ENCODE results near the gene PRRX2. TPM values are rescaled to one million over a fixed set of nuclear protein-coding genes. Genes with fewer than 3 reads are reported as not detected.

Gene PRRX2
- total RNA-seq, 4 donors from 2014 or later, result 9.6 to 32.1 (median 14.9) TPM

GRCh38 chr9:129765764-129766317 lies 100.4 kb downstream of the PRRX2 start:
- no peak overlapping the region for H3K27ac ChIP-seq
- TF ChIP-seq EP300 (IDR thresholded peaks at IDR 0.05) (no peak), POLR2A (IDR thresholded peaks at IDR 0.05) (no peak)
- TF ChIP-seq, protein P1, sequence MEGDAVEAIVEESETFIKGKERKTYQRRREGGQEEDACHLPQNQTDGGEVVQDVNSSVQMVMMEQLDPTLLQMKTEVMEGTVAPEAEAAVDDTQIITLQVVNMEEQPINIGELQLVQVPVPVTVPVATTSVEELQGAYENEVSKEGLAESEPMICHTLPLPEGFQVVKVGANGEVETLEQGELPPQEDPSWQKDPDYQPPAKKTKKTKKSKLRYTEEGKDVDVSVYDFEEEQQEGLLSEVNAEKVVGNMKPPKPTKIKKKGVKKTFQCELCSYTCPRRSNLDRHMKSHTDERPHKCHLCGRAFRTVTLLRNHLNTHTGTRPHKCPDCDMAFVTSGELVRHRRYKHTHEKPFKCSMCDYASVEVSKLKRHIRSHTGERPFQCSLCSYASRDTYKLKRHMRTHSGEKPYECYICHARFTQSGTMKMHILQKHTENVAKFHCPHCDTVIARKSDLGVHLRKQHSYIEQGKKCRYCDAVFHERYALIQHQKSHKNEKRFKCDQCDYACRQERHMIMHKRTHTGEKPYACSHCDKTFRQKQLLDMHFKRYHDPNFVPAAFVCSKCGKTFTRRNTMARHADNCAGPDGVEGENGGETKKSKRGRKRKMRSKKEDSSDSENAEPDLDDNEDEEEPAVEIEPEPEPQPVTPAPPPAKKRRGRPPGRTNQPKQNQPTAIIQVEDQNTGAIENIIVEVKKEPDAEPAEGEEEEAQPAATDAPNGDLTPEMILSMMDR (IDR thresholded peaks at IDR 0.05), result no peak
- no peak for DNase-seq (ENCODE audit: low spot score in 2 of 2)
- H3K27me3 ChIP-seq, result no peaks in the 10 kb centered on the region
- H3K4me3 ChIP-seq, result no peak overlapping the region
- H3K9me3 ChIP-seq, result no peaks in the 10 kb centered on the region
- peaks cover 0 to 31% (median 7%) of the 10 kb centered on the region in 4 donors for H3K4me1 ChIP-seq
- no peaks in the 10 kb centered on the region for H3K36me3 ChIP-seq
- WGBS, 2 donors, result 91 to 93% methylated on average over 4 of the region's 4 CpGs

- H3K9me3 ChIP-seq, result no peaks in the 10 kb centered on the region
- H3K27ac ChIP-seq, result no peak overlapping the region
- peaks cover 0 to 12% (median 4%) of the 10 kb centered on the region in 4 donors for H3K4me1 ChIP-seq
- WGBS, 2 donors, result 93 to 97% methylated on average over 6 of the region's 6 CpGs
- TF ChIP-seq EP300 (IDR thresholded peaks at IDR 0.05) (no peak), POLR2A (IDR thresholded peaks at IDR 0.05) (no peak)
- TF ChIP-seq, protein P1 (IDR thresholded peaks at IDR 0.05), result no peak
- H3K4me3 ChIP-seq, result no peak overlapping the region
- no peaks in the 10 kb centered on the region for H3K27me3 ChIP-seq
- no peaks in the 10 kb centered on the region for H3K36me3 ChIP-seq
- no peak for DNase-seq (ENCODE audit: low spot score in 2 of 2)
Observed at GRCh38 chr9:129768486-129768885, 103.0 kb downstream of the PRRX2 start.

DNA sequence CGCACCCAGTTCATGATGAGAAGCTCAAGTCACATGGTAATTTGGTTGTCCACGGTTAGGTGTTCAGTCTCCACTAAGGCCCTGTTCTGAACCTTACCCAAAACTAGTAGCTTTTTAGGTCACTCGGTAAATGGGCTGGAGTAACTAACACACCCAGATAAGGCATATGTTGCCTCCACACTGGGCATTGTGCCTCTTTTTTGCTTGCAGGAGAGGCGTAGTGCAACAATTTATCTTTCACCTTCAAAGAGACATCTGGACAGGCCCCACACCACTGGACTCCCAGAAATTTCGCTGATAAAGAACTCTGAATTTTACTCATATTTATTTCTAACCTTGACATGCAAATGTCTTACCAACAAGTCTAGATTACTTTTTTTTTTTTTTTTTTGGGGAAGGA lies 104.2 kb downstream of the PRRX2 start:
- H3K4me1 ChIP-seq, result peaks cover 0 to 12% (median 0%) of the 10 kb centered on the region in 4 donors
- TF ChIP-seq POLR2A (IDR thresholded peaks at IDR 0.05) (no peak), EP300 (IDR thresholded peaks at IDR 0.05) (no peak)
- TF ChIP-seq, protein P1 (IDR thresholded peaks at IDR 0.05), result no peak
- no peaks in the 10 kb centered on the region for H3K36me3 ChIP-seq
- no peaks in the 10 kb centered on the region for H3K27me3 ChIP-seq
- H3K27ac ChIP-seq, result no peak overlapping the region
- WGBS, 2 donors, result 81 to 85% methylated on average over 5 of the region's 5 CpGs
- DNase-seq (ENCODE audit: low spot score in 2 of 2), result no peak
- no peak overlapping the region for H3K4me3 ChIP-seq
- H3K9me3 ChIP-seq, result no peaks in the 10 kb centered on the region

- no peak for DNase-seq (ENCODE audit: low spot score in 2 of 2)
- no peak for TF ChIP-seq EP300 (IDR thresholded peaks at IDR 0.05)
- TF ChIP-seq, protein P1 (IDR thresholded peaks at IDR 0.05), result no peak
- TF ChIP-seq POLR2A (IDR thresholded peaks at IDR 0.05), result no peak
- H3K36me3 ChIP-seq, result no peaks in the 10 kb centered on the region
- peaks cover 0 to 21% (median under 1%) of the 10 kb centered on the region in 4 donors for H3K4me1 ChIP-seq
- H3K27me3 ChIP-seq, result no peaks in the 10 kb centered on the region
- H3K9me3 ChIP-seq, result no peaks in the 10 kb centered on the region
- 87 to 90% methylated on average over 5 of the region's 5 CpGs for WGBS, 2 donors
- no peak overlapping the region for H3K4me3 ChIP-seq
- no peak overlapping the region for H3K27ac ChIP-seq
Observed at GRCh38 chr9:129770741-129771140, 105.3 kb downstream of the PRRX2 start.

Other genes with a start within 250 kb of the PRRX2 start
- gene C9orf50, start 44.5 kb upstream of the PRRX2 start, total RNA-seq, result 1 to 10 TPM in 3 of 4 donors, under 1 TPM in 1; 0.90 to 1.7 (median 1.3) TPM
- gene NTMT1, start 39.5 kb upstream of the PRRX2 start, total RNA-seq, result 10 to 100 TPM; 23.9 to 30.6 (median 27.5) TPM
- gene ASB6, start 23.5 kb upstream of the PRRX2 start, total RNA-seq, result 10 to 100 TPM; 14.9 to 25.5 (median 22.4) TPM
- gene PTGES, start 87.4 kb downstream of the PRRX2 start, total RNA-seq, result 10 to 100 TPM; 14.7 to 33.0 (median 25.7) TPM
- 10 to 100 TPM; 19.2 to 41.2 (median 23.0) TPM for gene TOR1B, start 137.5 kb downstream of the PRRX2 start, total RNA-seq
- 10 to 100 TPM; 26.0 to 55.2 (median 40.4) TPM for gene TOR1A, start 158.5 kb downstream of the PRRX2 start, total RNA-seq
- gene C9orf78, start 169.6 kb downstream of the PRRX2 start, total RNA-seq, result 10 to 100 TPM; 44.4 to 61.2 (median 52.7) TPM
- 10 to 100 TPM; 20.1 to 50.1 (median 24.1) TPM for gene USP20, start 169.8 kb downstream of the PRRX2 start, total RNA-seq